Thyroid gland (tissue), 4 donors: ENCODE data around the gene MTUS2. TPM values are rescaled to one million over a fixed set of nuclear protein-coding genes. Genes with fewer than 3 reads are reported as not detected.

Source experiments
- DNase-seq, 2 donors: peaks; one replicate each; pipeline ENCODE4 v3.0.0-alpha.2; 2019
- H3K27ac ChIP-seq, 3 donors: fragments of 200-600 bp; sonication (generic); 1 replicate in 2 of 3; 2 replicates in 1 of 3; pipeline ENCODE4 v1.5.1; 2016 to 2019; ENCODE audit warnings: mild to moderate bottlenecking in 1 of 3, moderate library complexity in 1 of 3
- H3K27me3 ChIP-seq: fragments of 200-600 bp; sonication (generic); one replicate; pipeline ENCODE4 v1.5.1; 2019
- H3K36me3 ChIP-seq, 2 donors: fragments of 200-600 bp; sonication (generic); one replicate each; pipeline ENCODE4 v1.5.1; 2016 to 2019
- H3K4me1 ChIP-seq, 2 donors: fragments of 200-600 bp; sonication (generic); one replicate each; pipeline ENCODE4 v1.5.1; 2017 to 2019
- H3K4me3 ChIP-seq, 3 donors: fragments of 200-600 bp; sonication (generic); replicated peaks in 1 of 3; 1 replicate in 2 of 3; 2 replicates in 1 of 3; pipeline ENCODE4 v1.5.1; 2016; ENCODE audit warnings: mild to moderate bottlenecking in 1 of 3
- H3K9me3 ChIP-seq: fragments of 200-600 bp; sonication (generic); one replicate; pipeline ENCODE4 v1.5.1; 2017
- POLR2A ChIP-seq, 2 donors: fragments of 450-650 bp; IDR thresholded peaks; one replicate each; pipeline ENCODE4 v1.6.1; 2017; ENCODE audit warnings: antibody characterized with exemption in 2 of 2, mild to moderate bottlenecking in 2 of 2, moderate library complexity in 1 of 2
- WGBS, 2 donors: methylation state at CpG; one replicate each; pipeline ENCODE4 v1.1.5; 2017; 5-methylcytosine and 5-hydroxymethylcytosine counted together
- intact Hi-C: fragments of 100-400 bp; cut with DNase I; formaldehyde crosslinking; loops from one replicate; pipeline ENCODE4 v1.15.1; 2023
- total RNA-seq, 4 donors: library from RNA; depleted of rRNA; stranded (reverse); fragments of >200 nt; gene quantifications; one replicate each; pipeline ENCODE4 v1.2.3, GENCODE V29; 2016
- TF ChIP-seq, protein P1 (sequence below), 6 experiments: fragments of 200-600 bp in 3 of 6; fragments of 450-650 bp in 3 of 6; sonication (generic) in 3 of 6; IDR thresholded peaks; one replicate each; pipeline ENCODE4 v1.5.1; 2016 to 2019; ENCODE audit warnings: antibody characterized with exemption in 6 of 6, mild to moderate bottlenecking in 2 of 6, inconsistent platforms in 1 of 6, moderate library complexity in 1 of 6

The MTUS2 gene
- total RNA-seq, 4 donors from 2014 or later, result 0.98 to 1.5 (median 1.1) TPM

- DNase-seq, result no peak
- Histone ChIP-seq H3K4me1 (no peaks in the 10 kb centered on the region), H3K27ac (no peak overlapping the region), H3K4me3 (no peak overlapping the region), H3K27me3 (no peaks in the 10 kb centered on the region), H3K9me3 (no peaks in the 10 kb centered on the region), H3K36me3 (no peaks in the 10 kb centered on the region)
- intact Hi-C loops, result no loop called here
- no peak for TF ChIP-seq POLR2A (IDR thresholded peaks at IDR 0.05)
- TF ChIP-seq, protein P1, sequence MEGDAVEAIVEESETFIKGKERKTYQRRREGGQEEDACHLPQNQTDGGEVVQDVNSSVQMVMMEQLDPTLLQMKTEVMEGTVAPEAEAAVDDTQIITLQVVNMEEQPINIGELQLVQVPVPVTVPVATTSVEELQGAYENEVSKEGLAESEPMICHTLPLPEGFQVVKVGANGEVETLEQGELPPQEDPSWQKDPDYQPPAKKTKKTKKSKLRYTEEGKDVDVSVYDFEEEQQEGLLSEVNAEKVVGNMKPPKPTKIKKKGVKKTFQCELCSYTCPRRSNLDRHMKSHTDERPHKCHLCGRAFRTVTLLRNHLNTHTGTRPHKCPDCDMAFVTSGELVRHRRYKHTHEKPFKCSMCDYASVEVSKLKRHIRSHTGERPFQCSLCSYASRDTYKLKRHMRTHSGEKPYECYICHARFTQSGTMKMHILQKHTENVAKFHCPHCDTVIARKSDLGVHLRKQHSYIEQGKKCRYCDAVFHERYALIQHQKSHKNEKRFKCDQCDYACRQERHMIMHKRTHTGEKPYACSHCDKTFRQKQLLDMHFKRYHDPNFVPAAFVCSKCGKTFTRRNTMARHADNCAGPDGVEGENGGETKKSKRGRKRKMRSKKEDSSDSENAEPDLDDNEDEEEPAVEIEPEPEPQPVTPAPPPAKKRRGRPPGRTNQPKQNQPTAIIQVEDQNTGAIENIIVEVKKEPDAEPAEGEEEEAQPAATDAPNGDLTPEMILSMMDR (IDR thresholded peaks at IDR 0.05), result no peak
- 65 to 71% methylated on average over 2 of the region's 2 CpGs for WGBS, 2 donors
Measured at GRCh38 chr13:28859717-28860116, 39.6 kb downstream of the MTUS2 start.

GRCh38 chr13:28864544-28864943, 44.4 kb downstream of the MTUS2 start:
- intact Hi-C loops, result no loop called here

GRCh38 chr13:28865149-28865744, 45.1 kb downstream of the MTUS2 start:
- Histone ChIP-seq H3K4me1 (no peaks in the 10 kb centered on the region), H3K27me3 (no peaks in the 10 kb centered on the region), H3K27ac (no peak overlapping the region), H3K4me3 (no peak overlapping the region), H3K9me3 (no peaks in the 10 kb centered on the region), H3K36me3 (no peaks in the 10 kb centered on the region)
- intact Hi-C loops, result no loop called here
- no peak for DNase-seq
- WGBS, 2 donors, result 68 to 75% methylated on average over 5 of the region's 5 CpGs
- TF ChIP-seq, protein P1 (IDR thresholded peaks at IDR 0.05), result no peak
- no peak for TF ChIP-seq POLR2A (IDR thresholded peaks at IDR 0.05)

More at GRCh38 chr13:28864544-28864943, 44.4 kb downstream of the MTUS2 start:
- no peak overlapping the region for H3K27ac ChIP-seq
- DNase-seq, result no peak
- H3K27me3 ChIP-seq, result no peaks in the 10 kb centered on the region
- H3K4me3 ChIP-seq, result no peak overlapping the region
- 0% methylated on average over 1 of the region's 1 CpG for WGBS, 2 donors
- H3K4me1 ChIP-seq, result no peaks in the 10 kb centered on the region
- no peaks in the 10 kb centered on the region for H3K36me3 ChIP-seq
- TF ChIP-seq, protein P1 (IDR thresholded peaks at IDR 0.05), result no peak
- TF ChIP-seq POLR2A (IDR thresholded peaks at IDR 0.05), result no peak
- no peaks in the 10 kb centered on the region for H3K9me3 ChIP-seq

DNA sequence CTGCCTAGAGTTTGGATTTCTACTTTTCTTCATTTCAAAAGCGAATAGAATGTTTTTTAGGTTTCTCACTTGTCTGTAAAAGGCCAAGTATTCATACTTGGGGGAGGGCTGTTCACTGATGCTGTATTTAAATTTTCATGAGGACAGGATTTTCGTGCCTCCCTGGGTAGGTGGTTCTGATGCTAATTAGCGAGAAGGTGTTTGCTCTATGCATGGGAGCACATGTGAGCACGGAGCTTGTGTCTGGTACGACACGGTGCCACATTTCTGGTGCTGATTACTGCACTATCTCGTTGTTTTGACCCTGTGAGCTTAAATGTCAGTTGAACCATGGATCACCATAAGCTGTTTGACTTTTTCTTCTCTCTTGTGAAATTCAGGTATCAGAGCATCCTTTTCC, 45.8 kb downstream of the MTUS2 start:
- Histone ChIP-seq H3K4me3 (no peak overlapping the region), H3K27me3 (no peaks in the 10 kb centered on the region), H3K27ac (no peak overlapping the region), H3K36me3 (no peaks in the 10 kb centered on the region), H3K9me3 (no peaks in the 10 kb centered on the region), H3K4me1 (no peaks in the 10 kb centered on the region)
- WGBS, 2 donors, result 60 to 67% methylated on average over 7 of the region's 7 CpGs
- DNase-seq, result no peak
- intact Hi-C loops, result no loop called here
- TF ChIP-seq POLR2A (IDR thresholded peaks at IDR 0.05), result no peak
- TF ChIP-seq, protein P1 (IDR thresholded peaks at IDR 0.05), result no peak

DNA sequence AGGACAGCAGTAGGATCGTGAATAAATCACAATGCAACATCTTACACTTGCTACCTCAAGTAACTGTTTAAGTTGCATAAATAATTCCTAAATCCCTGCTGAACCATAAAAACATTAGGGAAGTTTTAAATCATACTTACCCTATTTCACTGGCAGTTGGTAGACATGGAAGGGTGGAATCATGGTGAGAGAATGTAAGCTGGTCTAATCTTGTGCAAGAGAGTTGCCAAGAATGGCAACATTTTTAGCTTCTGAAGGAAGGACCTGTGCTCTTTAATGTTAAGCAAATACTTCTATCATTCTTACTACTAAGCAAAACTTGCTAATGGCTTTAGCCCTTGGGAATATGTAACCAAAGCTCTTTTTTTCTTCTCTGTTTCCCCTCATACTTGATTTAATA, 46.8 kb downstream of the MTUS2 start:
- TF ChIP-seq, protein P1 (IDR thresholded peaks at IDR 0.05), result no peak
- no peak for TF ChIP-seq POLR2A (IDR thresholded peaks at IDR 0.05)
- Histone ChIP-seq H3K4me1 (no peaks in the 10 kb centered on the region), H3K4me3 (no peak overlapping the region), H3K36me3 (no peaks in the 10 kb centered on the region), H3K27me3 (no peaks in the 10 kb centered on the region), H3K27ac (no peak overlapping the region), H3K9me3 (no peaks in the 10 kb centered on the region)
- DNase-seq, result no peak
- 92 to 94% methylated on average over 1 of the region's 1 CpG for WGBS, 2 donors
- intact Hi-C loops, result no loop called here
